ENCODE results near the gene AVPI1.
A peak's percentile ranks its signal among the peaks of the same experiment; 100 is the strongest.

AVPI1 gene, protein sequence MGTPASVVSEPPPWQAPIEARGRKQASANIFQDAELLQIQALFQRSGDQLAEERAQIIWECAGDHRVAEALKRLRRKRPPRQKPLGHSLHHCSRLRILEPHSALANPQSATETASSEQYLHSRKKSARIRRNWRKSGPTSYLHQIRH

DNA sequence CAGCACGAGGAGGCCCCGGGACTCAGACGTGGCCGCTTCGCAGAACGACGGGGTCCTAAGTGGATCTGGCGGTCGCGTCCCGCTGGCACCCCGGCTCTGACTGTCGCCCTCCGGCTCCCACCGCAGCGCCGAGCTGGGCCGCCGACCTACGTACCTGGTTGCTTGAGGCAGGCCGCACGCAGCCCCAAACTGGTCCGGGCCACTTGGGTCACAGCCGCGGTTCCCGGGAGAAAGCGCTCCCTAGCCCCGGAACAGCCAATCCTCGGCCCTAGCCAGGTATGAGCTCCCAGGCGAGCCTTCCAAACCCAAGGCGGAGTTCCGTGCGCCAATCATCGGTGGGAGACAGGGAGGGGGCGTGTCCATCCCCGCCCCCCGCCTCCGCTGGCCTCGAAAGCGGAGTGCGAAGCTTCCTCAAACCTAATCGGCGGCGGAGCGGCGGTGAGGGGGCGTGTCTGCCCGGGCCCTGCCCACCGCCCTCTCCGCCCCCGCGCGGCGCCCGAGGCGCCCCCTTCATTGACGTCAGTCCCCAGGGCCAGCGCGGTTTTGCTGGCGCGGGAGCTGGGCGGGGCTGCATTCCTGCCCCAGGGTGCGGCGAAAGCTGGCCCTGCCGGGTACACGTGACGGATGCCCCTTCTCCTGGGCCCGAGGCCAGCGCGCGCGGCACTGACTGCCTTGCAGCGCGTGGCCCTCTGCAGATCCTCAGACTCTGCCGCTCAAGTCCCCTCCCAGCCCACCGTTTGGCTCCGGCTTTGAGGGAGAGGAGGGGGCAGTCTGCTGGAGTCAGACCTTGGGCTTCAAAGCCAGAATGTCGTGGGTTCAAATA, at the start of gene AVPI1:
Gene AVPI1, minus strand, starts transcription at position 280 of the 823 bp plus-strand sequence. CDS start 7,336 bp downstream, outside the sequence.
- DNase-seq = peak; percentile 91 to 96 (median 95)

DNA sequence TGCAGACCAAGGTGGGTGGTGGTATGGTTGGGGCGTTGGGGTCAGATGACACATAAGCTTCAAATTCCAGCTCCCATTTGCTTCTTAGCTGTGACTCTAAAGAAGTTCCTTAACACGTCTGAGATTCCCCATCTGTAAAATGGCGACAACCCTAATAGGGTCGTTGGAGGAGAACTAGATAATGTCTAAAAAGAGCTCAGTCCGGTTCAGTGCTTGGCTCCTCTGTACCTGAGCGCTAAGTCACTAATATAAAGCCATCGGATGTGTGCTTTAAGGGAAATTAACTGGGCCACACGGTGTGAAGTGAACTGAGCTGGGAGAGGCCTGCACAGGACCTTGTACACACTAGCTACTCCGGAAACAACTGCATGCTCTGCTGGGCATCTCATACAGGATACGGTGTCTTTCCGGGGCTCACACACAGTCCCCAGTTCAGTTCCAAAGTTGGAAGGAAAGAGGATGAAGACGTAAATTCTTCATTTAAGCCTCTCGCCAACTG, 49.4 kb upstream of the AVPI1 start:
- peak in 1 of 3 experiments; percentile 80 for DNase-seq

- no peak for DNase-seq
Observed at GRCh38 chr10:97734021-97734420, 47.0 kb upstream of the AVPI1 start.

GRCh38 chr10:97733256-97733655, 46.2 kb upstream of the AVPI1 start:
- DNase-seq = no peak

DNA sequence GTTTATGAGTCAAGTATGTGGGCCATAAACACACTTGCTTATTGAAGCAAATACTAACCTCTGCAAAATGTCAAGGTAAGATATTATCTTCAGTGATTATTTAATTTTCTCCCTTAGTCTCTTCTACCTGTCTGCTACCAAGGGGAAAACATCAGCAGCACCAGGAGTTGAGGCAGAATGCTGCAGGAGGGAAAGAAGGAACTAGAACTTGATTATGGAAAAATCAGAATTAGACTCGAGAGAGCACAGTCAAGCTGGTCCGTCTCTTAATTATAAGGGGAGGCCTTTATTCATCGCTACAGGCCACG, 45.0 kb upstream of the AVPI1 start:
- no peak for DNase-seq

GRCh38 chr10:97731346-97732051, 44.5 kb upstream of the AVPI1 start:
- peak; percentile 24 to 80 (median 59) for DNase-seq

DNA sequence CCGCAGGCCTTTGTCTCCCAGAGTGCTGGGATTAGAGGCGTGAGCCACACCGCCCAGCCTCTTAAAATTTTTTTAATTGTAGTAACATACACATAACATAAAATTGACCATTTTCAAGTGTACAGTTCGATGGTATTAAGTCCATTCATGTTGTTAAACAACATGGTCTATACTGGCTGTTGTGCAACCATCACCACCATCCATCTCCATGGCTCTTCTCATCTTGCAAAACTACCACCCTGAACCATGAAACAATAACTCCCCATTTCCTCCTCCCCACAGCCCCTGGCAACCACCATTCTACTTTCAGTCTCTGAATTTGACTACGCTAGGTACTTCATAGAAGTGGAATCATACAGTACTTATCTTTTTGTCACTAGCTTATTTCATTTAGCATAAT, 42.0 kb upstream of the AVPI1 start:
- no peak for DNase-seq

DNA sequence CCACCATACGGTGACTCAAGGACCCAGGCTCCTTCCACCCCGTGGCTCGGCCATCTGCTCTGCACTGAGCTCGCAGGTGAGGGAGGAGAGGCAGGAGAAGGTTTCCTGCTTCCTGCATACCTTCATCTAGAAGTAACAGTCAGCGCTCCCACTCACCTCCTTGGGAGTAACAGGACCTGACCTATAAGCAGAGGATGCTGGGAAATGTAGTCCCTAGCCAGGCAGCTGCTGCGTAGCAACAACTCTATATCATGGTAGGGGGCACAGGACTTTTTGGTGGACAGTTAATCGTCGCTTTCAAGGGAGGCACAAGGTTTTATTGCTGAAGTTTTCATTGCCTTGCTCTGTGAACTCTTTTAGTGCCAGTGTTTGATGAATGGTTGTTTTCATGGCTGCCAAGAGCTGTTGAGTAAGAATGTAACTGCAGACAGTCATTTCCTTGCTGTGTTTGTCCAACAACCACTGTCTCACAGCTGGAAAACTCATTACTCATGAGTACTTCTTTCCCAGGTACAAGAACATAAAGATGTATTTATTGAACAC, 39.7 kb upstream of the AVPI1 start:
- DNase-seq = peak in 1 of 3 experiments; percentile 22

GRCh38 chr10:97724341-97724941, 37.4 kb upstream of the AVPI1 start:
- DNase-seq = no peak

DNA sequence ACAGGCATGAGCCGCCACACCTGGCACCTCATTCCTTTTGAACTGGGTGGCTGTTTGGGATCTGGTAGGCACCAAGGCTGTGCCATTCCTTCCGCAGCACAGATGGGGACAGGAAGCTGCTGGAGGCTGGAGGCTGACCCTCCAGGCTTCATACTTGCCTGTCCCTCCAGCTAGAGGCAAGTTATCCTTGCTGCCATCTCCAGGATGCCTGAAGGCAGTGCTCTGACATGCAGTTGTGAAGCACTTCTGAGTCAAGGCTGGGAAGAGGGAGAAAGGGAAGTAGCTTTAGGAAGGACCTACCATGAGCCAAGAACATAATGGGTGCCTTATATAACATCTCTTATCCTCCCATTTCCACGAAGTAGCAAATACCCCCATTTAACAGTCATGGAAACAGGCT, 36.0 kb upstream of the AVPI1 start:
- no peak for DNase-seq

DNA sequence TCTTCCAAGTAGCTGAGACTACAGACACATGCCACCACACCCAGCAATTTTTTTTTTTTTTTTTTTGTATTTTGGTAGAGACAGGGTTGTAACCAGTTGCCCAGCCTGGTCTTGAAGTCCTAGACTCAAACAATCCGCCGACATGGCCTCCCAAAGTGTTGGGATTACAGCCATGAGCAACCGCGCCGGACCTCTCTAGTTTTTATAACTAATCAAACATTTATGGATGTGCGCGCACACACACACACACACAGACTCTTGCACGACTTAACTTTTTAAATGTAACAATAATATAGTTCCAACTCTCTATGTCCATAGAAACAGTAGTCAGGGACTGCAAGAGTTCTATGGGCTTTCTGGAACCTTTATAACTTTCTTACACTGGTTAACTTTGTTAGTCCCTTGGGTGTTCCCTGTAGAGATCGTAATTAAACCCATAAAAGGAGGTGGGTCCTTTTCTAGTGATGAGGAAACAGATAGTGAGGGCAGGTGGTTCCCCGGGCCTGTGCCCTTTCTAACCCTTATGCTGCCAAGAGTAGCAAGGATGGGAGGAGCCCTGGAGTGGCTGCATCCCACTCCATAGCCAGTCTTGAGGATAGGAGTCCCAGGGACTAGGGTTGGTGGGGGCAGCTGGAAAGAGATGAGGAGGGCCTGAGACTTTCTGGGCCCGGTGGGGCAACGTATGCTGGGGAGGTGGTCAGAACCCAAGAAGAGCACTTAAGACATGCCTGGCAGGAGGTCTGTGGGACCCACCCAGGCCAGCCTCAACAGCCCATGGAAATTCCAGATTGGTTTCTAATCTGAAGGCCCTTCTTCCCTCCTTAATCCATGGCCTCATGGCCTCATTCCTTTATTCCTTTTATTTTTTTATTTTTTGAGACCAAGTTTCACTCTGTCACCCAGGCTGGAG, 35.1 kb upstream of the AVPI1 start:
- DNase-seq = no peak

GRCh38 chr10:97719602-97720001, 32.6 kb upstream of the AVPI1 start:
- no peak for DNase-seq

DNA sequence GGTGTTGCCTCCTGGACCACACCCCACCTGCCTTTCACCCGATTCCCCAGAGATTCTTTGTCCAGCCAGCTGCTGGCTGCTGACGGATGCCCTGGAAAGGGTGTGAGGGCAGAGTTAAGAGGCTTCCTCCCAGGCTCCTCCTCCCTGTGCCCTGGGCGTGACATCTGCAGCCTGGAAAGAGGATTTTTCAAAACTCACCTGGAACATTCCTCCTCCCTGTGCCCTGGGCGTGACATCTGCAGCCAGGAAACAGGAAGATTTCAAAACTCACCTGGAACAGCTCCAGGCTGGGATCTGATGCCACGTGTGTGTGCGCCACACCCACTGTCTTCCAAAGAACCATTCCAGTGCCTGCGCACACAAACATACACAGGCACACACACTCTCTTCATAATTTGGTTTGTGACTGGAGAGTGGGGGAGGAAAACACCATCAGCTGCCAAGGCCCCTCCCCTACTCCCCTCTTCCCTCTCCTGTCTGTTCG, 31.7 kb upstream of the AVPI1 start:
- DNase-seq = peak; percentile 52 to 79 (median 63)

DNA sequence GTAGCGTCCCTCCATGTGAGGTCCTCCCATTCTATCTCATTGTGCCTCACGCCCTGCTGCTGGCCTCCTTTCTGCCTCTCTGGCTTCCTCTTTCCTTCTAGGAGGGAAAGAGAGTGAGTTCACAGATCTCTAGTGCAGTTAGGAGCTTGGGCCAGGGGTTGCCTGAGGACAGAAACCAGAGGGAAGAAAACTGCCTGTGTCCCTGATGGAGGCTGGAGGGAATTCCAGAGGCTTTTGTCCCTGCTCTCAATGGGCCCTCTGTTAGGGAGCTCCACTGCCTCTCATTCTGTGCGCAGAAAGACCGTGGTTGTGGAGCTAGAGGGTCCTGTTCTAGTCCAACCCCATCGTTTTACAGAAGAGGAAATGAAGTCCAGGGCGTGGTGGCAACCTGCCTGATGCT, 31.1 kb upstream of the AVPI1 start:
- DNase-seq = no peak

DNA sequence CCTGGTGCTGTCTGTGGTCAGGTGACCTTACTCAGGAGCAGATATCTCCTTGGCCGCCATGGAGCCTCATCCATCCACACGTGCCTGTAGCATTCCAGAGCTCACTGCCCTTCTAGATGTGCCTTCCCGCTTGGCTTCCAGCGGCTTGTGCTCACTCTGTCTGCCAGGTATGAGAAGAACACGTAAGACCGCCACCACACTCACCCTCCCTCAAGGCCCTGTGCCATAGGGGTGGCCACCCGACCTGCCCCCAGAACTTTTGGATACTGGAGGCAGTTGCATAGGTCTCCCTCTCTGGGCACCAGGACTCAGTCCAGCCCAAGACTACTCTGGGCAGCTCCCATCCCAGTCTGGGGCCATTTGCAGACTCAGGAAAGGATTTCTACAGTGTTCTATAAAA, 30.6 kb upstream of the AVPI1 start:
- DNase-seq = no peak

DNA sequence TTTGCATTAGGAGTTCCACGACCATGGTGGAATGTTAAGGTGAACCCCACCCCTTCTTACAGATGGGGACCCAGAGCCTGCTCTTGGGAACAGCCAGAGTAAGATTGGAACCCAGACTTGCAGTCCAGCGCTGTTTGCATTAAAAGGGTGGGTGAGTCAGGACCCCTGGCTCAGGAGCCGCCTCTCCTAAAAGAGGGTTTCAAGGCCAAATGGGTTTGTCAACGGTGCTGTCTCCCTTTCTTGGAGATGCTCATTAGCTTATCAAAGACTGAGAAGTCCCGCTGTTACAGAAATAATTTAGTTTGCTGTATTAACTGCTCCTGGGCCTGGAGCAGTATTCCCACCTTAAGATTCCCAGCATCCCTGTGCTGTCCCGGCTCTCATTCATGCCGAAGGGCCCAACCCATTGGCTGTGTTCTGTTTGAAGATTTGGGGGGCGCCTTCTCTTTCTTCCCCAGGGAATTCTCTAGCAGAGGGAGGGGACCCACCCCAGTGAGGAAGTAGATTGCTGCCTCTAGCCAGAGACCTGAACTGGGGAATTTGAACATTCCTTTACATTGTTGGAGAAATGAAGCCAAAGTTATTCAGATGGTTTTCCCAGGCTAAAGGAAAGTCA, 28.3 kb upstream of the AVPI1 start:
- no peak for DNase-seq

GRCh38 chr10:97714401-97715258, 27.6 kb upstream of the AVPI1 start:
- no peak for DNase-seq

- peak; percentile 36 to 79 (median 79) for DNase-seq
Observed at GRCh38 chr10:97713826-97714400, 26.9 kb upstream of the AVPI1 start.

DNA sequence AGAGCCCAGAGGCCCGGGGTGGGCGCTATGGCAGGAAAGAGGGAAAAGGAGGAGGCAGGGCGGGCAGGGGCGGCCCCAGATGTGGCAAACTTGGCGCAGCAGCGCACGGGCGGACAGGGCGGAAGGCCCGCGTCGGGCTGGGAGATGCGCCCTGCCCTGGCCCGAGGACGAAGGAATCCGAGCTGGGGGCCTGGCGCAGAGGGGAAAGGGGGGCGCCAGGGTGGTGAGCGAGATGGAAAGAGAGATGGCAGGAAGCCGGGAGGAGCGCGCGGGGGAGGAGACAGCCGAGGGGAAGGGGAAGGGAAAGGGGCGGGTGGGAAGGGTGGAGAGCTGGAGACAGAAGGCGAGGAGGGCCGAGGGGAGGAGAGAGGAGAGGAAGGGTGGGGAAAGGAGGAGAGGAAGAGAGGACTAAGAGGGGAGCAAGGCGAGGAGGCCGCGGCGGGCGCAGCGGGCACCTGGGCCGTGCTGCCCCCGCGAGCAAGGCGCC, 26.3 kb upstream of the AVPI1 start, which contains the start of gene MARVELD1:
Gene MARVELD1, plus strand, starts transcription at position 392 of the 487 bp plus-strand sequence. CDS start 147 bp downstream, outside the sequence.
- peak; percentile 6 to 70 (median 64) for DNase-seq
